Measurements from ENCODE around the gene FAM131C.
"Not testable (repeated sequence)": the region's sequence is repeated elsewhere in the genome, so short reads cannot be mapped to it uniquely, and the experiment has no call there.

Gene FAM131C

DNA sequence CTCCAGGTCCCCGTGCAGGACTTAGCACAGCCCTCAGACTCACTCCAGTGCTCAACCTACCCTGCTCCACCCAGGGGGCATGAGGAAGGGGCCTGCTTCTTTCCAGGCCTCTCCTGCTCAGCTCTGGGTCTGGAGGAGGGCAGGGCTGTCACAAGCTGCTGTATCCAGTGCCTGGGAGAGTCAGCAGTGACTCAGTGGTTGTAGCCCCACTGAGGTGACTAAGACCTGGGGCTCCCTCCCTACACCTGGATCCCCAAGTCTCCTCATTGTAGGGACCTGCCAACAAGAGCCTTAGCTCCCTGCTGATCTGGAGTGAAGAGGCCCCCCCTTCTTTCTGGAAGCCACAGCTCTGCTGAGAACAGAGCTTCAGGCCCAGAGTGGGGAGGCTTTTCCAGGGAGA is 36.1 kb upstream of the FAM131C start:
- no peak overlapping the region for H3K4me3 ChIP-seq (ENCODE audit: low read depth, low read length)
- DNase-seq (ENCODE audit: low read depth), result no peak

DNA sequence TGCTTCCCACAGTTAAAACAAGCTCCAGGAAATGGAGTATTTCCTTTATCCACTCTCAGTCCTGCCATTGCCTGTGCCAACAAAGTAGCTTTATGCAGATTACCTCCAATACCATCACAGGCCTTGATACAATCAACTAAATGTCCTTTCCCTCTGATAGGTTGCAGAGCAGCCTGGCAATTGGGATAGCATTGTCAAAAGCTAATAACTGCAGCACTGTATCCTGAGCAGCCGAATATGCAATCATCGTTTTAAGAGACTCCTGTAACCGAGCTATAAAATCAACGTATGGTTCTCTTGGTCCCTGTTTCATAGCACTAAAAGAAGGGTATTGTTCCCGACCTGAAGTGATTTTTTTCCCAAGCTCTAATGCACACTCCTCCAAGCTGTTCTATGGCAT is 33.6 kb upstream of the FAM131C start:
- not testable (repeated sequence) for H3K4me3 ChIP-seq (ENCODE audit: low read depth, low read length); DNase-seq (ENCODE audit: low read depth)

DNA sequence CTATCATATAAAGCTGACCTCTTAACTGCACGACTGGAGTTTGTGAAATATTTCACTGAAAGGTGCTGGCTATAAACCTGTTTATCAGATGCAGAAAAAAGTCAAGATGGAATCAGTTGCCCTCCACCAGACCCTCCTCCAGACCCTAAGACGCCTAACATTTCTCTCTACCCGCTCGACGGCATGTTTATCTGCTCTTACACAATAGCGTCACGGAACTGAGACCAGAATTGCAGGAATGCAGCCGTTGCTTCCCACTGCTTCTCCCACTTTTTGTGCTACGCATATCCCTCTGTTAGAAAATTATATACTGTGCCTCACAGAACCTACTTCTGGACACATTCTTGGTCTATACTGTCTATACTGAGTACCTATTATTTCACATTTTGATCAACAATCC is 28.2 kb upstream of the FAM131C start:
- no peak overlapping the region for H3K4me3 ChIP-seq (ENCODE audit: low read depth, low read length)
- no peak for DNase-seq (ENCODE audit: low read depth)

DNA sequence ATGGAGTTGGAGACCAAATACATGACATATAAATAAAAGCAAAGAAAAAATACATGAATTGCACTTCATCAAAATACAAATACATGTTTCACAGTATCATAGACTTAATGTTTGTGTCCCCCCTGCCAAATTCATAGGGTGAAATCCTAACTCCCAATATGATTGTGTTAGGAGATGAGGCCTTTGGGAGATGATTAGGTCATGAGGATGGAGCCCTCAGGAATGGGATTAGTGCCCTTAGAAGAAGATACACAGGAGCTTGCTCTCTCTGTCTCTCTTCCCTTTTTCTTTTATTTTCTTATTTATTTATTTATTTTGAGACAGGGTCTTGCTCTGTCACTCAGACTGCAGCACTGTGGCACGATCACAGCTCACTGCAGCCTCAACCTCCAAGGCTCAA is 26.0 kb upstream of the FAM131C start:
- no peak overlapping the region for H3K4me3 ChIP-seq (ENCODE audit: low read depth, low read length)

DNA sequence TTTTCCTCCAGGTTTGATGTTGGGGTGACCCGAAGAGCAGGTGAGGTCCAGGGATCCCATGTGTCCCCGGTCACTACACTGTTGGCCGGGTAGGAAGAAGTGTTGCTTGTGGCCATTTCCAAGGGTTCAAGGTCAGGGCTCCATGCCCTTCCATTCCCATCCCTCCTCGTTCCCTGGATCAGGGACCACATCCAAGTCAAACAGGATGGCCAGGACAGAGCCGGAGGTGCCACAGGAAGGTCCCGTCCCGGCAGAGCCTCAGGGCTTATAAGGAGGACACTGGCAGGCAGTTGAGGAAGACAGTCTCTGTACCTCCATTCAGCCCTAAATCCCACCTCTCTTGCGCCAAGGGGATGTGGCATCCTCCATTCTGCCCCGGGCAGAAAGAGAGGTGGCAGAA is 22.0 kb upstream of the FAM131C start:
- no peak overlapping the region for H3K4me3 ChIP-seq (ENCODE audit: low read depth, low read length)
- no peak for DNase-seq (ENCODE audit: low read depth)

More for the DNA sequence above, 26.0 kb upstream of the FAM131C start:
- DNase-seq (ENCODE audit: low read depth), result no peak

DNA sequence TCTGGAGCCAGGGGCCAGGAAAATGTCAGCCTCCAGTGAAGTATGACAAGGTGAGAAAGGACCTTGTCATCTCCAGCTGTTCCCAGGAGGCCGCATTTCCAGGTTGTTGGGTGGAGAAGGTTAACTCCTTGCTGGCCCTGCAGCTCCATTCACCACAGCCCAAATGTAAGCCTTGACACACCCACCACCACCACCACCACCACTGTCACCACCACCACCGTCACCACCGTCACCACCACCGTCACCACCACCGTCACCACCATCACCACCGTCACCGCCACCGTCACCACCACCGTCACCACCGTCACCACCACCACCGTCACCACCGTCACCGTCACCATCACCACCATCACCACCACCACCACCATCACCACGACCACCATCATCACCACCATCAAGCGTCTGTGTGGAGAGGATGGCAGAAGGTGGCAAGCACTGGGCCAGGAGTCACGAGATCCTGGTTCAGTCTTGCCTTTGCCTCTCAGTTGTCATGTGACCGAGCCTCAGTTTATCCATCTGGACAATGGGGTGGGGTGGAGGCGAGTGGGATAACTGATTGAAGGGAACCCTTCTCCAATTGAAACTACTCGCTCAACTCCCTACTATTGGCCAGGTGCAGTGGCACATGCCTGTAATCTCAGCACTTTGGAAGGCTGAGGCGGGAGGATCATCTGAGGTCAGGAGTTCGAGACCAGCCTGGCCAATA is 21.2 kb upstream of the FAM131C start:
- H3K4me3 ChIP-seq (ENCODE audit: low read depth, low read length), result no peak overlapping the region
- no peak for DNase-seq (ENCODE audit: low read depth)

DNA sequence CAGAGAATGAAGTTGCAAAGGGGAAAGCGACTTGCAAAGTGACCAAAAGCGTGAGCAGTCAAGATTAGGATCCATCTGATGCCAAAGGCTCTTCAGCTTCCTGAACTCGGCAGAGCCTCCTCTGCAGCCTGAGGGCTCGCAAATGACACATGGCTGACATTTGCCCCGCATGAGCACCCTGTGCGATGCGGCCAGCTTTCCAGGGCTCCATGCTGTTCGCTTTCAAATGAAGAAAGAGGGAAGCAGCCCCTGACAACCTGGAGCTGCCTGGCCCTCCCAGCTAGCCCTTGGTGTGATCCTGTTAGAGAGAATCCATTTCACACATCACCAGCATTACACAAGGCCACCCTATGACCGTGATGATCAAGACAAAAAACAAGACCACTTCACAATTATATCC is 20.2 kb upstream of the FAM131C start:
- DNase-seq (ENCODE audit: low read depth), result no peak
- H3K4me3 ChIP-seq (ENCODE audit: low read depth, low read length), result no peak overlapping the region

DNA sequence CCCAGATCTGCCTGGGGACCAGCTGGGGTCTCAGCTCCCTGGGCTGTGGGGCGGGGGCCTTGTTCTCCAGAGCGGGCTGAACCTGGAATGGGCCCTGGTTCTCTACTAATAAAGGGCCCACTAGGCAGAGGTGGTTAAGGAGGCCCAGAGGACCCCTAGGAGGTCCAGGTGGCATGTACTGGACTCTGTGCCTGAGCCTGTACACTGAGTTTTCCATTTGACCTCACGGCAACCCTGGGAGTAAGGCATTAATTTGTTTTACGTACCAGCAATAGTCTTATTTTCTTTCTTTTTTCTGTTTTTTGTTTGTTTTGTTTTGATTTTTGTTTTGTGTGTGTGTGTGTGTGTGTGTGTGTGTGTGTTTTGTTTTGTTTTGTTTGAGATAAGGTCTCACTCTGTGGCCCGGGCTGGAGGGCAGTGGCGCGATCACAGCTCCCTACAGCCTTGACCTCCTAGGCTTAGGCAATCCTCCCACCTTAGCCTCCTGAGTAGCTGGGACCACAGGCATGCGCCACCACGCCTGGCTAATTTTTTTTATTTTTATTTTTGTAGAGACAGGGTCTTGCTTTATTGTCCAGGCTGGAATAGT is 19.6 kb upstream of the FAM131C start:
- no peak overlapping the region for H3K4me3 ChIP-seq (ENCODE audit: low read depth, low read length)
- DNase-seq (ENCODE audit: low read depth), result no peak

DNA sequence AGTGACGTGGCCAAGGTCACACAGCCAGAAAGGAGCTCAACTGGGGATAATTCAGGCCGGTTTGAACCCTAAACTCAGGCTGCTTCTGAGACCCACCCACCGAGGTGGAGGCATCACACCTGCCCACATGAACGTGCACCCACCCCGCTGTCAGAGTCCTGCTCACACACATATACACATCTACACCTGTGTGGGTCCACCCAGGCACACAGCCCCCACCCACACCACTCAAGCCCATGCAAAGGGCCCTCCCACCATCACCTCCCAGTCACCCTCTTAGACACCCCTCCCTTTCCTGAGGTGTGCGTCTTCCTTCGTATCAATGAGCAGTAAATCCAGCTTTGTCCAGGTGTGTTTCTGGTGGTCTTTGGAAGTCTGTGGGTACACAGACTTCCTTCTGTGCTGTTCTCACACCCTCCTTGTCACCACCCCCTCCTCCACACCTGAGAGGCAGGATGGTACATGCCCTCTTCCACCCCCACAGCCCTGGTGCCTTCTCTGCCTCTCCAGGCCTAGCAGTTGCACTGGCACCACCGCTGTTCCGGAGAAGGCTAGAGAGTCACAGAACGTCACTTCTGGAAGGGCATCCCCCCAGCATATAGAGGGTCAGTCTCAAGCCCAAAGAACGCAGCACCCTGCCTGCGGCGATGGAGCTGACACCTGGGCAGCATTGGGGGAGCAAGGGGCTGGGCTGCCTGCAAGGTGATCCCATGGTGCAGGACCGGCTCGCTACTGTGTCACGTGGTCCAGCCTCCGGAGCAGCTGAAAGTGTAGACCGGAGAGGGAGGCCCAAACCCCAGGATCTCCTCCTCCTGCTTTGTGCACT is 18.9 kb upstream of the FAM131C start:
- H3K4me3 ChIP-seq (ENCODE audit: low read depth, low read length), result no peak overlapping the region
- DNase-seq (ENCODE audit: low read depth), result no peak

DNA sequence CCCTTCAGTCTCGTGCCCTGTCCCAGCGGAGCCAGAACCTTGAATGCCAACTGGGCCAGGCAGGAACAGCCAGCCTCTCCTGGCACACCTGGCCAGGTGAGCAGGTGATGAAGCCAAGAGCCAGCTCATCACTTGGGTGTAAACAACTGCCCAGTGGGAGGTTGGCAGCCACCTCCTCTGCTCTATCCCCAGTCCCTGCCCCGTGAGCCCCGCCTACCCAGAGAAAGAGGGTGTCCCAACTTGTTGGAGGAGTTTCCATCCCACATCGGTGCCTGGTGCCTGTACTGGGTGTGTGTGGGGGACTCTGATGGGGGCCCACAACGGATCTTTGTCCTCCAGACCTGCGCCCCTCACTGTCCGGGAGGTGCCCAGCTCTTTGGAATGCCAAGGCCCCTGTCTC is 17.8 kb upstream of the FAM131C start:
- no peak for DNase-seq (ENCODE audit: low read depth)
- H3K4me3 ChIP-seq (ENCODE audit: low read depth, low read length), result no peak overlapping the region

DNA sequence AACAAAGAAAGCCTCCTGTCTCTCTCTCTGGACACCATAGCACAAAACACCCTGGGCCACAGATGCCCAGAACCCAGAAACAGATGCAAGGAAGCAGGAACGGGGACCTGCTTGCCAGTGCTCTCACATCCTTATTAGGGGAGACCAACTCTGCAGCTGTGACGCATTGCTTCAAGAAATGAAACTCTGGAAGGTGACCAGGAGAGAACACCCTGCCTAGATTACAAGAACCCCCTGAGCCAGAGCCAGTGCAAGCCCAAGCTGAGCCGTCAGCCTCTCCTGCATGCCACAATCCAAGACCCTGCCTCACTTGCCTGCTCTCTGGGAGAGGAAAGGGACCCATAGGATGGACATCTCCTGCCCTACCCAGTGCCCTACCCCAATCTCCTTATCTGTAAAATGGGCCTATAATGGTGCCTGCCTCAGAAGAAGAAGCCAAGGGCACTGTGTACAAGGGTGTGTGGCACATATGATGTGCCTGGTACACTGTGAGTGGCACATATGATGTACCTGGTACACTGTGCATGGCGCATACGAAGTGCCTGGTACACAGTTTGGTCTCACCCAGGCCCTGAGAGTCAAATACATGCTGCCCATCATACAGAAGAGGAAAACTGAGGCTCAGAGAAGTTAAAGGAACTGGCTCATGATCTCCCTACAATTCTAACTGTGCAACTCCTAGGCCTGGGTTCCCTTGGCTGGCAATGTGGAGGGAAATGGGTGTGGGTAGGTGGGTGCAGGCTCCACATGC is 16.8 kb upstream of the FAM131C start:
- H3K4me3 ChIP-seq (ENCODE audit: low read depth, low read length), result no peak overlapping the region
- no peak for DNase-seq (ENCODE audit: low read depth)

DNA sequence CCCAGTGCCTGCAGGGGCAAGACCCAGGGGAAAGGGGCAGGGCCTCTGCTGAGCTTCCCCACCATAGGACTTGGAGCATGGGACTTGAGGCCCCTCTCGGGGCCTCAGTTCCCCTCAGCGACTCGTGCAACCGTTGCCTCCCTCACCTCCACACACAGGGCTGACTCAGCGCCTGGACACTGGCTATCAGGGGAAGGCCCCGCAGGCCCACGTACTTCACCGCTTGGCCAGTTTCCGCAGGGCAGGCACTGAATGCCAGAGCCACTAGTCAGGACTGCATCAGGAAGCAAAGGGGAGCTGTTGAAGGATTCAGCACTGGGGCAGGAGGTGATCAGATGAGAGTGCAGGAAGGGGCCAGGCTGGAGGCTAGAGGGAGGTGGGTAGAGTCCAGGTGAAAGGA is 15.5 kb upstream of the FAM131C start:
- H3K4me3 ChIP-seq (ENCODE audit: low read depth, low read length), result no peak overlapping the region
- no peak for DNase-seq (ENCODE audit: low read depth)

DNA sequence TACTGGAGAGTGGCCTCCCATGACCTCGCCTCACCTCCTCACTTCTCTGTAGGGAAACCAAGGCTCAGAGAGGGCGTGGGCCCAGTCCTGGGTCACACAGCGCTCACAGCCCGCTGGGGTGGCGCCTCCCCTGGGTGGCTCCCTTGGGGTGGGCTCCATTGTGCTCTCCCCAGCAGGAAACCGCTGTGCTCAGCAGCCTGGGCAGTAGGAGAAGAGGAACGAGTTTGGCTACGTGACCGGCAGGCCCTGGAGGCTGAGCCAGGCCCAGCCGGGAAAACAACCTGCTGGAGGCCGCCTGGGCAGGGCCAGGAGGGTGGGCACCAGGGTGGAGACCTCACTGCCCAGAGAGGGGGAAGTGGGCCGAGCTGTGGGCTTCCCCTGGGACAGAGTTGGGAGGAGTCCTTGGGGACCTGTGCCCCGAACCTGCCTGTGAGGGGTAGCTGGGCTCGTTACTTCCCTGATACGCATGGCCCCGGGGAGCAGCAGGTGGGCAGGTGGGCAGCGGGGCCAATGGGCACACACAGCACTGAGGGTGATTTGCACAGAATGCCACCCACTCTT is 15.0 kb upstream of the FAM131C start:
- no peak overlapping the region for H3K4me3 ChIP-seq (ENCODE audit: low read depth, low read length)
- DNase-seq (ENCODE audit: low read depth), result no peak

DNA sequence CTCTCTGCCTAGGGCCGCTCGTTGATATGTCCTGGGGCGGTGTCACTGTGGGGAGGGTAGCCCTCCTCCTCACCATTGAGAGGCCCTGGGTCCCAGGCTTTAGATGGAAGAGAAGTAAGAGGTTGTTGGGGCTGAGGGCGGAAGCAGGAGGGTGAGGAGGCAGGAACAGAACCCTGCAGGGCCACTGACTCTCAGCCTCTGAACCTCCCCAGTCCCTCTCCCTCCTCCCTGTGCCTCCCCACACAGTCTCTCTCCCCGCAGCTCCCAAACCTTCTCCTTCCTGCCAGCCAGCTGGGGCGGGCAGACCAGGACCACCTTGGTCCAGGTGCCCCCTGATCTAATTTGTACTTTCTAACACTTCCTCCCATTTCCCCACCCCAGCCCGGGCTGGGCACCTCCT is 14.3 kb upstream of the FAM131C start:
- DNase-seq (ENCODE audit: low read depth), result no peak
- H3K4me3 ChIP-seq (ENCODE audit: low read depth, low read length), result no peak overlapping the region

DNA sequence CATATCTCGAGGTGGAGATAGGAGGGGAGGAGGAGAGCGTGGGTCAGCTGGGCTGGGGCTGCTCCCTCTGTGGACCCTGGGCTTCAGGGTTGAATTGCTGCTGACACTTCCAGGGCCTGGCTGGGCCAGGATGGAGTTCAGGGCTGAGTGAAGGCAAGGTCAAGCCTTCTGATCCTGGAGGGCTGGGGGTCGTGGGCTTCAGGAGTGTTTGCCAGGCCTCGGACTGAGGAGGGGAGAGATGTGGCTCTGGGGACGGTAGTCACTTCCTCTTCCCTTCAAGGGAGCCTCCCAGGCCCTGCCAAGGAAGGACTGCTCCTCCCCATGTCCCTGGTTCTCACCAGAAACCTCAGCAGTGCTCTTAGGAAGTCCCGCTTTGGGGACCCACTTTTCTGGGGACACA is 12.1 kb upstream of the FAM131C start:
- H3K4me3 ChIP-seq (ENCODE audit: low read depth, low read length), result no peak overlapping the region
- no peak for DNase-seq (ENCODE audit: low read depth)

DNA sequence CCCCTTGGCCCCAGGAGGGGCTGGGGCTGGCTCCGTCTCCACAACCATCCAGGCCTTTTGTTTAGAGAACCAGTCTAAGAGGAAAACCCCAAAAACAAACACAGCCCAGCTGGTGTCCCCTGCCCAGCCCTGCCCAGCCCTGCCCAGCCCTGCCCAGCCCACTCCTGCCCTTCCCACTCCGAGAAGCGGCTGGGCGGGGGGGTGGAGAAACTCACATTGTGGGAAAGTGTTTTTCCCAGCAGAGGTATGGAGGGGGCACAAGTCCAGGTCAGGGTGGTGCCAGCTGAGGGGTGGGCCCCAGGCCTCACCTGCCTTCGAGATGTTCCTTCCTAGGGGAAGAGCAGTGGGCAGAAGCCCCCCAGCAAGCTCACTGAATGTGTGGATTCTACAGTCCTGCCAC is 10.0 kb upstream of the FAM131C start:
- H3K4me3 ChIP-seq (ENCODE audit: low read depth, low read length), result no peak overlapping the region
- no peak for DNase-seq (ENCODE audit: low read depth)

DNA sequence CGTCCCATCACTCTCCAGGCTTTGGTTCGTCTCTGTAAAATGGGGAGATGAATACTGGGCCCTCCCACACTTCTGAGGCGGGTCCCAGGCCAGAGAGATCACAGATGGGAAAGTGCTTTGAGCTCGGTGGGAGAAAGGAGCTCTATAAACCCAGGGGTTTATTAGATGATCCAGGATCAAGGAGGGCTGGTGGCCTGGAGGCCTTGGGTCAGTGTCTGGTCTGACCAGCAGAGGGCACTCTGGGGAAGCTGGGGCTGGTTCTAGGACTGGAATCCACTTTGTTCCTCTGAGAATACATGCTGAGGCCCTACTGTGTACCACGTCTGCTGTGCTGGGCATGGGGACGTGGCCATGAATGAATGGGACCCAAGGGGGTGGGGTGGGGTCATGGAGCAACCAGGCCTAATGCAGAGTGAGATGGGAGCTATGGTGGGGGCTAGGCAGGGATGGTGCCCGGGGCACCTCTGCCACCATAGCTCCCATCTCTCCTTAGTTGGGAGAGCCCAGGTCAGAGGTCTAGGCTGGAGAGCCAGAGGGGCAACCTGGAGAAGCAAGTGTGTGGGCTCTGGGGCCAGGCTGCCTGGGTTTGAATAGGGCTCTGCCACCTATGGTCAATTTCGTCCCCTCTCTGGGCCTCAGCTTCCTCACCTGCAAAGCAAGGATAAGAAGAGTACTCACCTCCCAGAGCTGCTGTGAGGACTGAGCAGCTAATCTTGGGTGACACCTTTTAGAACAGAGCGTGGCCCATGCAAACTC is 9.0 kb upstream of the FAM131C start:
- no peak for DNase-seq (ENCODE audit: low read depth)
- no peak overlapping the region for H3K4me3 ChIP-seq (ENCODE audit: low read depth, low read length)

DNA sequence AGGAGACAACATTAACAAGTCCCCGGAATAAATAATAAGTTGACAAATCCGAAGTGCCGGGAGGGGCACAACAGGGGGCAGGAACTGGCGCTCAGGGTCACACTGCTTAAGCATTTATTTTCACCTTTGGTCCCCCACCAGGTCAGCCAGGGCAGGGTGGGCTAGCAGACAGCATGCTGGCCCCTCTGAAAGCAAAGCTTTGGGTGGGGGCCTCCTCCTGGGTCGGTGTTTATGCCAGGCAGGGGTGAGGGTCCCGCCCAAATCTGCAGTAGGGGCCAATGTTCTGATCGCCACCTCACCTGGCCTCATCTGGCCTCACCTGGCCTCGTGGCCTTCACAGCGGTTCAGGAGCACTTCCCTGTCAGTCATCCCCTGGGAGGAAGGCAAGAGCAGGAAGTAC is 8.2 kb upstream of the FAM131C start:
- H3K4me3 ChIP-seq (ENCODE audit: low read depth, low read length), result no peak overlapping the region
- no peak for DNase-seq (ENCODE audit: low read depth)
